Measurements from ENCODE around the gene CTNND2.

DNA sequence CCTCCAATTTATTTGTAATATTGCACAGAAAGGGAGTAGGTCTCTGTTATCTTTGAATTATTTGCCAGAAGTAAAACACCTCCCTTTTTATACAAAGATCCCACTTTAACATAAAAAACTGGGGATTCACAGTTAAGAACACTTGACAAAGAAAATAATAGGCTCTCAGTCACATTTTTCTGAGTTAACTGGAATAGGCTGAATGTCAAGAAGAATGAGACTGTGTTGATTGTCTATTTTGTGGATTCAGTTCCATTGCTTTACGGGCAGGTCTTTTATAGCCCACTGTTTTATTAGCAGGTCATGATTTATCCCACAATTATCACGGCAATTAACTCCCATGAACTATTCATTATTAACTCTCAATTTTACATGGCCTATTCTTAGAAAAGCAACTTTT lies 427.4 kb downstream of the CTNND2 start:
- TF ChIP-seq, protein P1, sequence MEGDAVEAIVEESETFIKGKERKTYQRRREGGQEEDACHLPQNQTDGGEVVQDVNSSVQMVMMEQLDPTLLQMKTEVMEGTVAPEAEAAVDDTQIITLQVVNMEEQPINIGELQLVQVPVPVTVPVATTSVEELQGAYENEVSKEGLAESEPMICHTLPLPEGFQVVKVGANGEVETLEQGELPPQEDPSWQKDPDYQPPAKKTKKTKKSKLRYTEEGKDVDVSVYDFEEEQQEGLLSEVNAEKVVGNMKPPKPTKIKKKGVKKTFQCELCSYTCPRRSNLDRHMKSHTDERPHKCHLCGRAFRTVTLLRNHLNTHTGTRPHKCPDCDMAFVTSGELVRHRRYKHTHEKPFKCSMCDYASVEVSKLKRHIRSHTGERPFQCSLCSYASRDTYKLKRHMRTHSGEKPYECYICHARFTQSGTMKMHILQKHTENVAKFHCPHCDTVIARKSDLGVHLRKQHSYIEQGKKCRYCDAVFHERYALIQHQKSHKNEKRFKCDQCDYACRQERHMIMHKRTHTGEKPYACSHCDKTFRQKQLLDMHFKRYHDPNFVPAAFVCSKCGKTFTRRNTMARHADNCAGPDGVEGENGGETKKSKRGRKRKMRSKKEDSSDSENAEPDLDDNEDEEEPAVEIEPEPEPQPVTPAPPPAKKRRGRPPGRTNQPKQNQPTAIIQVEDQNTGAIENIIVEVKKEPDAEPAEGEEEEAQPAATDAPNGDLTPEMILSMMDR (IDR thresholded peaks at IDR 0.05; ENCODE audit: poor library complexity, severe bottlenecking), result no peak
- no peak for TF ChIP-seq EP300 (conservative IDR thresholded peaks at IDR 0.05; ENCODE audit: poor library complexity, severe bottlenecking)
- TF ChIP-seq POLR2AphosphoS5 (IDR thresholded peaks at IDR 0.05), result no peak
